WTC11 (cell line): ENCODE measurements around the gene SCN4A. TPM values are rescaled to one million over a fixed set of nuclear protein-coding genes. Genes with fewer than 3 reads are reported as not detected.
"Not testable (repeated sequence)": the region's sequence is repeated elsewhere in the genome, so short reads cannot be mapped to it uniquely, and the experiment has no call there.

Experiments used
- ATAC-seq: fragments of 200-7000 bp; cut with Tn5 transposase; 2 replicates; pipeline ENCODE4 v1.10.0; 2021; ENCODE audit warnings: mild to moderate bottlenecking, moderate library complexity
- CTCF ChIA-PET: fragments of 300-600 bp; sonication (Branson Sonifier 250); formaldehyde crosslinking; loops from one replicate; lab custom pipeline; 2021; ENCODE audit warnings: antibody characterized with exemption; lab: Charles Lee
- POLR2A ChIA-PET: fragments of 350-600 bp; sonication (Branson Sonifier 250); formaldehyde crosslinking; loops from one replicate; lab custom pipeline; 2021; ENCODE audit warnings: antibody characterized with exemption; lab: Charles Lee
- DNase-seq: peaks from one replicate; pipeline ENCODE4 v3.0.0; 2021; ENCODE audit warnings: low spot score
- H3K27ac Mint-ChIP-seq: 2 replicates; pipeline ENCODE4 v1.8.0; 2021; ENCODE audit warnings: mixed read lengths
- H3K27me3 Mint-ChIP-seq: 2 replicates; pipeline ENCODE4 v1.8.0; 2021; ENCODE audit warnings: low read depth, mild to moderate bottlenecking, moderate library complexity, mixed read lengths
- H3K36me3 Mint-ChIP-seq: 2 replicates; pipeline ENCODE4 v1.8.0; 2021; ENCODE audit warnings: mixed read lengths
- H3K4me1 Mint-ChIP-seq: 2 replicates; pipeline ENCODE4 v1.8.0; 2022; ENCODE audit warnings: mixed read lengths
- H3K4me3 Mint-ChIP-seq: 2 replicates; pipeline ENCODE4 v1.8.0; 2021; ENCODE audit warnings: mild to moderate bottlenecking, moderate library complexity, mixed read lengths
- H3K9me3 Mint-ChIP-seq: 2 replicates; pipeline ENCODE4 v1.8.0; 2021; ENCODE audit warnings: mixed read lengths
- AR ChIP-seq: fragments of 250-450 bp; sonication (Bioruptor Pico); IDR thresholded peaks from 2 replicates; pipeline ENCODE4 v1.9.0; 2021; ENCODE audit warnings: mild to moderate bottlenecking
- ATF6 ChIP-seq: sonication (generic); formaldehyde crosslinking; IDR thresholded peaks from 2 replicates; pipeline ENCODE4 v1.8.1; 2023; ENCODE audit warnings: mild to moderate bottlenecking, missing genetic modification reagents
- CTCF ChIP-seq: fragments of 200-600 bp; IDR thresholded peaks from 2 replicates; pipeline ENCODE4 v1.8.0; 2022; ENCODE audit warnings: antibody characterized with exemption
- ETV6 ChIP-seq: sonication (generic); formaldehyde crosslinking; IDR thresholded peaks from 2 replicates; pipeline ENCODE4 v1.8.1; 2022; ENCODE audit warnings: mild to moderate bottlenecking, missing genetic modification reagents
- NR1H2 ChIP-seq: sonication (generic); formaldehyde crosslinking; IDR thresholded peaks from 2 replicates; pipeline ENCODE4 v1.9.0; 2021; ENCODE audit warnings: mild to moderate bottlenecking, moderate library complexity, missing genetic modification reagents
- PRDM15 ChIP-seq: sonication (generic); formaldehyde crosslinking; IDR thresholded peaks from 2 replicates; pipeline ENCODE4 v1.8.0; 2022; ENCODE audit warnings: missing genetic modification reagents
- SOX15 ChIP-seq: fragments of 250-450 bp; sonication (Bioruptor Pico); IDR thresholded peaks from 2 replicates; pipeline ENCODE4 v1.9.0; 2021; ENCODE audit warnings: mild to moderate bottlenecking
- ZNF138 ChIP-seq: sonication (generic); formaldehyde crosslinking; conservative IDR thresholded peaks from 2 replicates; pipeline ENCODE4 v1.8.1; 2022; ENCODE audit warnings: mild to moderate bottlenecking, moderate library complexity, missing genetic modification reagents
- ZNF281 ChIP-seq: sonication (generic); formaldehyde crosslinking; IDR thresholded peaks from 2 replicates; pipeline ENCODE4 v1.8.0; 2023; ENCODE audit warnings: mild to moderate bottlenecking, missing genetic modification reagents
- ZNF416 ChIP-seq: fragments of 250-450 bp; sonication (Bioruptor Pico); IDR thresholded peaks from 2 replicates; pipeline ENCODE4 v1.9.0; 2021; ENCODE audit warnings: mild to moderate bottlenecking, inconsistent platforms
- ZNF671 ChIP-seq: fragments of 250-450 bp; sonication (Bioruptor Pico); IDR thresholded peaks from 2 replicates; pipeline ENCODE4 v1.8.0; 2021; ENCODE audit warnings: mild to moderate bottlenecking
- total RNA-seq: library from RNA; stranded (reverse); gene quantifications from 3 replicates; pipeline ENCODE4 v1.2.3, GENCODE V29; 2021

Gene SCN4A
- total RNA-seq, 1 experiment from 2014 or later: 5.8 TPM

- H3K27ac Mint-ChIP-seq, H3K9me3 Mint-ChIP-seq, ATAC-seq, DNase-seq, H3K27me3 Mint-ChIP-seq, H3K4me3 Mint-ChIP-seq, POLR2A ChIA-PET, H3K36me3 Mint-ChIP-seq: not testable (repeated sequence)
- CTCF ChIA-PET: interaction anchor here (1.2 kb wide), 1 partner anchor 101 kb away, joined by 3 read pairs; no protein-coding TSS in a partner anchor
- H3K4me1 Mint-ChIP-seq: peaks cover 21% of the 10 kb centered on the region
These were observed 57.0 kb downstream of the SCN4A start for GRCh38 chr17:63915753-63916152.

- DNase-seq (no peak), ATAC-seq (no peak)
- TF ChIP-seq NR1H2 (CRISPR knock-in tag) (no peak), SOX15 (CRISPR knock-in tag) (no peak), ZNF138 (CRISPR knock-in tag) (no peak), ATF6 (CRISPR knock-in tag) (no peak), ZNF671 (CRISPR knock-in tag) (no peak), AR (no peak), ZNF416 (no peak)
- CTCF ChIA-PET: interaction anchor here (1.1 kb wide), 1 partner anchor 32 kb away, joined by 3 read pairs; no protein-coding TSS in a partner anchor
- H3K4me1 Mint-ChIP-seq: peaks cover 21% of the 10 kb centered on the region
- no peaks in the 10 kb centered on the region for H3K36me3 Mint-ChIP-seq
- no peak overlapping the region for H3K27ac Mint-ChIP-seq
- H3K27me3 Mint-ChIP-seq: peaks cover 3% of the 10 kb centered on the region; the same call in 1 of the 2 replicates
- H3K9me3 Mint-ChIP-seq: no peaks in the 10 kb centered on the region
- POLR2A ChIA-PET: no interaction called here
- no peak overlapping the region for H3K4me3 Mint-ChIP-seq
These were observed 58.2 kb downstream of the SCN4A start for GRCh38 chr17:63914471-63914870.

- POLR2A ChIA-PET: no interaction called here
- H3K9me3 Mint-ChIP-seq: no peaks in the 10 kb centered on the region
- H3K36me3 Mint-ChIP-seq: no peaks in the 10 kb centered on the region
- peaks cover 5% of the 10 kb centered on the region; the same call in 1 of the 2 replicates for H3K27me3 Mint-ChIP-seq
- peak; percentile 96 for TF ChIP-seq CTCF
- TF ChIP-seq ETV6 (CRISPR knock-in tag): no peak
- peaks cover 18% of the 10 kb centered on the region for H3K4me1 Mint-ChIP-seq
- CTCF ChIA-PET: interaction anchor here (0.6 to 4.3 kb wide), 40 partner anchors 8 to 370 kb away, joined by 3 to 43 read pairs (median 5); partner anchors contain the start of genes CSH2, ERN1, GH1 and GH2
- ATAC-seq (peak; percentile 71), DNase-seq (peak; percentile 77)
- H3K27ac Mint-ChIP-seq: no peak overlapping the region
- H3K4me3 Mint-ChIP-seq: no peak overlapping the region
These were observed 61.0 kb downstream of the SCN4A start for GRCh38 chr17:63911657-63912100.

- TF ChIP-seq ZNF281 (CRISPR knock-in tag) (no peak), PRDM15 (0 out of 2 replicates have a peak, but pooled peaks have one; percentile 1)
- TF ChIP-seq, all 79 proteins: peak for 1
- peaks cover 21% of the 10 kb centered on the region for H3K4me1 Mint-ChIP-seq
- ChIA-PET POLR2A (interaction anchor here (0.6 kb wide), 1 partner anchor 36 kb away, joined by 3 read pairs; no protein-coding TSS in a partner anchor), CTCF (interaction anchor here (0.7 to 4.3 kb wide), 37 partner anchors 8 to 371 kb away, joined by 3 to 43 read pairs (median 6); partner anchors contain the start of genes CSH2, ERN1, GH1 and GH2)
- no peak within 1 kb of the TSS for H3K4me3 Mint-ChIP-seq
- H3K36me3 Mint-ChIP-seq: no peaks in the 10 kb centered on the region
- H3K27me3 Mint-ChIP-seq: peaks cover 5% of the 10 kb centered on the region; the same call in 1 of the 2 replicates
- H3K9me3 Mint-ChIP-seq: no peaks in the 10 kb centered on the region
- ATAC-seq (no peak), DNase-seq (no peak)
- H3K27ac Mint-ChIP-seq: no peak within 1 kb of the TSS
These were observed 61.6 kb downstream of the SCN4A start, which contains the start of gene CSHL1 for GRCh38 chr17:63911041-63911635. CSHL1 (minus strand) TSS chr17:63911258; CDS start chr17:63911196, 62 bp downstream.
